NCI-H2227 (cell line): ENCODE data around the gene MYEF2.

Experiments
- DNase-seq: peaks from one replicate; lab custom pipeline; 2025; ENCODE audit not compliant: unreplicated experiment; lab: John Stamatoyannopoulos, UW

The MYEF2 gene

DNA sequence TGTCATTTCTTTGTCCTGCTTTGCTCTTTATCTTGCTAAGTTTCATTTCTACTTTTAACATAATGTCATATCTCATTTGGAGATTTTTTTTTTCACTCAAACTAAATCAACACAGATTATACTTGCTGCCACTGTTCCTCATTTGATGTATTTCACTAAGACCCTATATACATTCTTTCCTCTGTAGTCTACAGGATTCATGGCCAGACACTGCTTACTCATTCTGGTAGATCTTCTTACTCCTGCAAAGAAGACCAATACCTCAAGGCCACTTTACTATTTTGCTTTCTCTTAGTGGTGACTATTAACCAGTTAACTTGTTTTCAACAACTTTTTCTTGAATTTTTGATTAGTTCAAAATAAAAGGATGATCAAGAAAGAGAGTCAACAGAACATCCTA, 30.7 kb downstream of the MYEF2 start:
- no peak for DNase-seq

DNA sequence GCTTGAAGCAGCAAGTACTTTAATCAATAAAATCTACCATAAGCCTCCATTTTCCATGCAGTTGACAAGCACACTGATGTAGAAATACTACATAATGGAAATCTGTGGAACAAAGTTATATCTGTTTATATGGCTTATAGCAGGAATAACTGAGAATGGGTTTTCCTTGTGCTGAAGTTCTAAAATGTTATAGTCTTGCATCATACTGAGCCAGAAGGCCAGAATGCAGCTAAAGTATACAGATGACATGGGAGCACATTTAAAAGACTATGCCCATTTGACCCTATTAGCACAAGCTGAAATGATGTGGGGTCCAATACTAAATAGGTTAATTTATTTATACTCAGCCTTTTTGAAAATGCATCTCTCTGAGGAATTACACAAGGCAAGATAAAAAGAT, 32.2 kb downstream of the MYEF2 start:
- no peak for DNase-seq

DNA sequence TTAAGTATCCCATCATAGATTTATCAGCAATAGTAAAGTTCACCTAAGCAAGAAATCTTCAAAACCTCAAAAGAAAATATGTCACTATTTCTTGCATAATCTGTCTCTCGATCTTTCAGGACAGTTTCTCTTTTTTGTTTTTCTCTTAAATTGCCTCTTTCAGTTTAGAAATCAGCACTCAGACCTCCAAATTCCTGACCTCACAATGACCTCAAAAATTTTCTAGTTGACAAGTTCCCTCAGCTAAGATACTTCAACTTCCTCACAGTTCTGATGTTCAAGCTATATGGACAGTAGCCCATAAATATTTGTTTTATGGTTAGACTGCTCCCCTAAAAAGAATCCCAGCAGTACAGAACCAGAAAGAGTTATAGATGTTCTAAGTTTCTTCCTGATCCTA, 33.2 kb downstream of the MYEF2 start:
- DNase-seq: no peak

DNA sequence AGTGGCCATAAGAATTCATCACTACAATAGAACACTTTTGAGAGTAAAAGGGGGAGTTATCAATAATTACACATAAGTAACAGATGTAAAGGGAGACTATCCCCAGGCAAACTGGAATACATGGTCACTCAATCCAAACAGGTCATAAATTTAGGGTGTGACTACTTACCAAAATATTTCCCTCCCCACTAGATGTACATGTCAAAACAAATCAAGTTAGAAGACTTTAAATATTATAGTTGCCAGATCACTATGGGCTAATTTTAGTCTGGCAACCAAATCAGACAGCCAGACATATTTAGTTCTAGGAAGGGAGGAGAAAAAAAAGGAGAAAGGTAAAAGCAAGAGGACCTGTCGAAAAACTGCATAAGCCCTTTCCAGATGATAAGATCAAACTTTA, 34.2 kb downstream of the MYEF2 start:
- no peak for DNase-seq

DNA sequence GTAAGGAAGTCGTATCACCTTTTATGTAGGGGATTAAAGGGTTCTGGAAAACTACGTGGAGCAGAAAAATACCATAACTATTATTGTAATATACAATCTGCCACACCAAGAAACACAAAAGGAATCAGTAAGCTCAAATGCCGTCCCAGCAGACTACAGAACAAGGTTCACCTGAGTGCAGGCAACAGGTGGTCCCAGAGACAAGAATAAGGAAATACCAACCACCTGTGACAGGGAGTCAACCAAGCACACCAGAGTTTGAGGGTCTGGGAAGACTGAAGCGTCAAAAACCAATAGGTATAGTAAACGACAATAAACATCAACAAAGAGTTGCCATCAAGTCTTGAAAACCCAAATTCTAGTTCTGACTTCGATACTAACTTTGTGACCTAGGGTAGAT, 45.2 kb downstream of the MYEF2 start:
- no peak for DNase-seq

DNA sequence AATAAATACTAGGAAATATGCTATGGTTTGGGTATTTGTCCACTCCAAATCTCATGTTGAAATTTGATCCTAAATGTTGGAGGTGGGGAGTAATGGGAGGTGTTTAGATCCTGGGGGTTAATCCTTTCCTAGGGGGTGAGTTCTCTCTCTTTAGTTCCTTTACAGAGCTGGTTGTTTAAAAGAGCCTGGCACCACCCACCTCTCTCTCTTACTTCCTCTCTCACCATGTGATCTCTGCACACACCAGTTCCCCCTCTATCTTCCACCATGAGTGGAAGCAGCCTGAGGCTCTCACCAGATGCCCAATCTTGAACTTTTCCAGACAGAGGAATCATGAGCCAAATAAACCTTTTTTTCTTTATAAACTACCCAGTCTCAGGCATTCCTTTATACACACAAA, 46.8 kb downstream of the MYEF2 start:
- DNase-seq: no peak

DNA sequence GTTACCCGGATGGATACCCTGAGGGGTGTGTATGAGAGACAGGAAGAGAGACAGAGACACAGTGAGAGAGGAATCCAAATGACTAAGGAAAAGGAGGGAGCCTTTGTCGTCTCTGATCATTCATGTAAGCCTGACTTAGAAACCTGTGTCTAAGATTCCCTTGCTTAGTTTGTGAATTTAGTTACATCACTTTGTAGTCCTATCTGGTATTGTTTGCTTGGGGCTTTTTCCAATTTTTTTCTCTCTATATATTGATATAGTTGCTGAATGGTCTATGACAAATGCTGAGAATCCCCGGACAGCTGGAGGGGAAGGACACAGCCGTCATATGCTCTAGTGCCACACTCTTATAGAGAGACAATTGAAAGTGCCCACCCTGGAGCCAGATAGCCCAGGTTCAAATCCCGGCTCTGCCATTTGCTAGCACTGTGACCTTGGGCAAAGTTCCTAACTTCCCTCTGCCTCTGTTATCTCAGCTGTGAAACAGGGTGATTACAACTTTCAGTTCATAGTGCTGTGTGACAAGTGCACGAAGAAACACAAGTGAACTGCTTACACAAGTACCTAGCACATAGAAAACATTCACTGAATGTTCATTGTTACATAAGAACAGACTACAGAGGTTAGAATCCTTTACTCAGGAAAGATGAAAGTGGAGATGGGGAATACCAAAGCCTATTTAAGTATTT, 51.3 kb downstream of the MYEF2 start:
- no peak for DNase-seq

DNA sequence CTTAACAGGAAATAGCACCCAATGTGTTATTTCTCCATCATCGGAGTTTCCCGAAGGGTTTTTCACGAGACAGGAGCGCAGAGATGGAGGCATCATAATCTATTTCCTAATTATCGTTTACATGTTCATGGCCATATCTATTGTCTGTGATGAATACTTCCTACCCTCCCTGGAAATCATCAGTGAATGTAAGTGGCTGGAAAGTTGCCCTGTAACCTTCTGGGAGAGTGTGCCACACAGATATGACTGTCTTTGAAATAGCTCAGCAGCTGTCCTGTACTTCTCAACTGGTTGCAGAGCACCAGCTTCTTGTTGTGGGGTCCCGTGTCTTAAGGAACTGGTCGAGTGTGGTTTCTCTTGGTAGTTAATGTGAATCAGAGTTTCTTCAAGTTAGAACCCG, 56.2 kb downstream of the MYEF2 start:
- DNase-seq: no peak

DNA sequence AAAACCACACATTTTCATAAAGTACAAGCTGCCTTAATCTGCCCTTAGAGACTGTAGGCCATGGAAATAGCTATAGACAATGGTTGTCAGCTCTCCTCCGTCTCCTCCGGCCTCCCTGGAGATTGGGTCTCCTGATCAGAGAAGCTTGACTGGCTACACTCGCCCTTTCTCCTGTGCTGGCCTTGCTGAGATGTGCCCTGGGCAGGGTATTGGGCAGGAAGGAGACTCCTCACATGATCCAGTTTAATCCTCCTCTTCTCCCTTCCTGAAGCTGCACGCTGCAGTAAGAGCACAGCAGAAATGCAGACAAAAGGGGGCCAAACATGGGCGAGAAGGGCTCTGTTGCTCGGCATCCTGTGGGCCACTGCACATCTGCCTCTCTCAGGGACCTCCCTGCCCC, 57.4 kb downstream of the MYEF2 start, which contains the start of gene SLC24A5:
Gene SLC24A5, plus strand, starts transcription at position 246 of the 400 bp plus-strand sequence. Its CDS starts 55 bp downstream, at position 301.
- no peak for DNase-seq

DNA sequence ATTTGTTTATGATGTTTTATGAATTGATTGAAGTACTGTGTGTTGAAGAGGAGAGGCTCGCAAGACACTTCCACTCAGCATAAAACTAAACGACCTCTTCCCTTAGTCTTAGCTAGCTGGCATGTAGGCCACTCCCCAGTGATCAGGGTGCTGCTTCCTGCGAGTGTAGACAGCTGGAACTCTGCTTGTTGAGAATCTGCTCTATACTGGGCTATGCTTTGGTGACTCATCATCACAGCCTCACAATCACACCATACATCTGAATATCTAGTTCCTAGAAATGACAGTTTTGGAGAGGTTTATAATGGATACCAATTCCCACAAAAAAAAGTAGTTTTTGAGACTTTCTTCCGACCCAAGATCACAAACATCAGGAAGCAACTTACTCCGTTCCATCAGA, 58.8 kb downstream of the MYEF2 start:
- DNase-seq: no peak

DNA sequence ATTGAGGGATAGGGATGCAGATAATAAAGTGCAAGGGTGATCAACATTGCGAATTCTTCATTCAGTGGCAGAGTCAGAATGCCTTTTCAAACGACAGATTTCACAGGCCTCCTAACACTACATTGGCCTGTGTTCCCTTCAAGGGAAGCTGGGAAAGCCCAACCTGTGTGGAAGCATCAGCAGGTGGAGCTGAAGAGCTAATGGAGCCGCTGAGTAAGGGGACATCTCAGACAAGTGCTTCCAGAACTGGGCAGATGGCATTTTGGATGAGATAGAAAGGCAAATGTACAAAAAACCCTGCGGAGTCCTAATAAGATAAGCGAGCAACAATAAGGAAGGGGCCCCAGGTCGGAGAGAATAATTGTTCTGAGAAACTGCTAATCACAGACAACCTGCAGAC, 65.9 kb downstream of the MYEF2 start:
- DNase-seq: peak; percentile 54

DNA sequence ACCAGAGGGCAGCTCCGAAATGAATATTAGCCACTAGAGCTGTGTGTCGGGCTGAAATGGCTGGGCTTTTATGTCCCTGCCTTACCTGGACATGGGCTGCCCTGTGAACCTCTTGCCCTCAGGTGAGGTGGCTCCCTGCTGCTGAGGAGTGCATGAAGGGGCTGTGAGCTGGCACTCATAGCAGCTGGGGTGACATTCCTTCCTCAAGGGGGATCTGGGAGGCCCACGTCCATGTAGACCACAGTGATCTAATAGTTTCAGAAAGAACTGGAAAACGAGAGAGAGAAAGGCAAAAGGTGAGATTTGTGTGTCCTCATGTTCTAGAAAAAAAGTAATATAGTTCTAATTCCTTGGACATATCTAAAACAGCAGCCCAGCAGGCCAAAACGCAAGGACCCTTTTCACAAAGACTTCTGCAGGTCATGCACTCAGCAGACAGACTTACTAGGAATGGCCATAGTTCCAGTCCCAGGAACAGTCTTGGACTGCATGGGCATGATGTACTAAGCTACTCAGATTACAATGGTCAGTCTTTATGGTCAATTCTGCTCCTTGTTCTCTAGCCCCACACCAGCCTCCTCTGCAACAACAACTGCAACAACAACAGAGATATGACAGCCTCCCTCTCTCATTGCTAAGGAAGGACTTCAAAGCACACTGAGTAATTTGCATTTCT, 68.1 kb downstream of the MYEF2 start:
- no peak for DNase-seq

DNA sequence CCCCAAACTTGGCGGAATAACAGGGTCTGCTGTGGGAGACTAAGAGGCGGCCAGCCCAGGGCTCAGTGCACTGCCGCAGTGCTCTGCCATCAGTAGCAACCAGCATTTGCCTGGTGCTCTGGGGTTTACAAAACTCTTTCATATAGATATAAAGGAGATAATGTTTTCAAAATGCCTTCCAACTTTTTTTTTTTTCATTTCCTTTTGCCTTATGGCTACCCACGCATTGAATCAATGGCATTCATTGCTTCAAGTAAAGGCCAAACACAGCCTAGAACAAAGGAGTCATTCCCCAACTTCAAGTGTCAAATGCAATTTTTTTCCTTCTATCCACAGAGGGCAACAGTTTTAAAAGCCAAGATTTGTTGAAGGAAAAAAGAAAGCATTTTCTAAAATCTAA, 68.9 kb downstream of the MYEF2 start:
- no peak for DNase-seq

DNA sequence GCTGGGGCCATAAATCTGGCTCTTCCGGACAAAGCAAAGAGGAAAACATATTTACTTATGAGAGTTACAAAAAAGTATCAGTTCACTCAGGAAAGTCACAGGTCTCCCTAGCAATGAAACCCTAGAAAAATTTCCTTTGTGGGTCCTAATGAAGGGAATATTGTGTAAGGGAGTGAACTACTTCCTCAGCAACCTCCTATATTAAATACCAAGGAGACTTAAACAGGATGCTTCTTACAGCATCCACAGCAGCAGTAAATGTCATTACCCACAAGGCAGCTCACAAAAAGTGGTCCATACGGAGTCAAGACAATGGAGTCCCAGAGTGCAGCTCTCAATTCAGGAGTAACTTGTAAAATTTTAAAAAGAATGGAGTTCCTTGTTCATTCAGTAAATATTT, 72.2 kb downstream of the MYEF2 start:
- no peak for DNase-seq

DNA sequence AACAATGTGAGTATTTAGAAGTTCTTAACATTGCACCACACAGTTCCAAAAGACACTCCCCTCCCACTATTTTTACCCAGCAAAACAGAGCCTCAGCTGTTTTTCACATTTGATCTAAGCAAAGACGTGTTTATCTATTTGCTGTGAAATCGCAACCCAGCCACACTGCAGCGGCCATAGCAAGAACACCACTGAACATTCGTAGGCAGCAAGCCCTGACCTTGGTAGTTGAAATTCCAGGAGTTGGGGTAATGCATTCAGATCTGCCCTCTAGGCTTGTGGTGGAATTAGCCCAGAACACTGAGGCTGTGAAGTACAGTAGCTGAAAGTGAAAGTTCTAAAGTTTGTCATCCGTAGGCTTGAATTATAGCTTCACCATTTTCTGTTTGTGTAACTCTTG, 74.4 kb downstream of the MYEF2 start:
- DNase-seq: no peak

DNA sequence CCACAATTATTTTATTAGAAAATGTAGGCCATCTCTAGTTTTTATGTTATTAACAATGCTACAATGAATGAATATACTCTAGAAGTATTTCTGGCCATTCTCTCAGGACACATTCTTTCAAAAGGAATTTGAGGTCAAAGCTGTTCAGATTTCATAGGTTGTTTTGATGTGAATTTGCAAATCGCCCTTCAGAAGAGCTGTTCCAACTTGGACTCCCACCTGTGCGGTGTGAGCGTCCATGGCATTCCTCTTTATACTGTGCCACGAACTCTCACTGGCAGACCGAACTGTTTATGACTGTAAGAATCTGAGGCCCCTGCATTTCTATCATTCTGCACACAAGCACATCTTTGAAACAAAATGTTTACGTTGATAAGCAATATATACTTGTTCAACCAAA, 75.9 kb downstream of the MYEF2 start:
- DNase-seq: no peak

DNA sequence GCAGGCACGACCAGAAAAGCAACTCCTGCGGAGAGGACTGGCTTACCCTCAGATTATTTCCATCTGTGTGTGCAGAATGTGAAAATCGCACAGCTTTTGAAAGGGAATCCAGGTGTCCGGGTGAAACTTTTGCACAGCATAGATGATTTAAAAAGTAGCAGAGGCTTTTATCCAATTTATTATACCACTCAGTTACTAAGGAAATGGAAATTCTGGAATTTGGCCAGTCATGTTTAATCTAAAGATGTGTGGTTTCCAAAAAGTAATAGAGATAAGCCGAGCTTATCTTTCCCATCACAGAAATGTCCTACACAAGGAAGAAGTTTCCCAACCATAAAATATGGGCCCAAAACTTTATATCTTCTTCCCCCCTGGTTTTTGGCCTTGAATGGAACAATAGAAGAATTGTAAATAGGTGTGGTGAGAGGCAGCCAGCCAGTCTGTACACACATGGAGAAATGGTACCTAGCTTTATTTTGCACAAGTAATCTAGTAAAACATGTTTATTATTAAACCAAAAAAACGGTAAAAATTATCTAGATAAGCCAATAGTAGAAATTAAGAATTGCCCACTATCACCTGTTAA, 76.6 kb downstream of the MYEF2 start:
- DNase-seq: no peak

DNA sequence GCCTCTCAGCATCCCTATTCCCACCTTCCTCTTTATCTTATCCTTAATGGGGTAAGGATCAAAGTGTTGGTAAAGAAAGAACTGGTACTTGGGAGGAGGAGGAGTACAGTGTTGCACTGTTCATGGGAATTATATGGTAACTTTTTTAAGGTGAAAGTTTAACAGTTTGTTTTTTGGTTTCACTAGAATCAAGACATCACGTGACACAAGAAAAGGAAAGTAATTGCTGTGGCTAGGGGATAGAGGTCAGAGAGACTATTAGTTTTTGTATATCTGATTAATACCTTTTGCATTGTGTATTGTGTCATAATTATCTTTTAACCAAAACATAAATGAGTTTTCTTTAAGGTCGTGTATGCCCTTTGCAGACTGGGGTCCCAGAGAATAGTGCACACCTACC, 80.8 kb downstream of the MYEF2 start:
- no peak for DNase-seq

DNA sequence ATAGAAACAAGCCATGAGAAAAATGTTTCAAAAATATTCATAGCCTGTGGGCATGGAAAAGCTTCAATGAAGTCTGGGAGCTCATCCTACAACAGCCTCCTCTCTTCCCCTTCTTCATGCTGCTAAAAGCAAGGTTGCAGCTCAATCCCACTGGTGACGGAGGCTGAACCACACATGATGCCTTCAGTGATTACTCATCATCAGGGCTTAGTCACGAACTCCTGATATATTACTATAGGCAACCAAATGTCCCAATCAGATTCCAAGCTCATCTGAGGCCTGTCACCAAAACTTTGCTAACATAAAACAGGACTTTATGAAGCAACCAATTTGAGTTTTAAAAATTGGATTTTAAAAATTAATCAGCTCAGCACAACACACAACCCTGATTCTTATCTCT, 81.3 kb downstream of the MYEF2 start:
- no peak for DNase-seq

DNA sequence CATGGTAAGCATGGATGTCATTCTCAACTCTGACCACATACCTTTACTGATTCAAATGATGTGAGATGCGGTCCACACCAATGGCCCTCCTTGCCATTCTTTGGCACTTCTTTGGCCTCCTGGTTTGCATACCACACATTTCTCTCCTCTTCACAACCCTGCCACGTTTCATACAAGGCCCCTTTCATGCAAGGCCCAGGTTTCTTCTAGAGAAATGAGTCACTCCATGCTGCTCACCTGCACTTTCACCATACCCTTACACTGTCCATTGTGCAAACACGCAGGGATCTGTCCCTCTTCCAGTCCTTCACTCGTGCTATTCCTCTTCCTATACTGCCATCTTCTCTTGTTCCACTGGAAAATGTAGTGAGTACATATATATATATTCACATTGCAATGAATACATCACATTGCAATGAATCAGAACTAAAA, 81.7 kb downstream of the MYEF2 start:
- no peak for DNase-seq

DNA sequence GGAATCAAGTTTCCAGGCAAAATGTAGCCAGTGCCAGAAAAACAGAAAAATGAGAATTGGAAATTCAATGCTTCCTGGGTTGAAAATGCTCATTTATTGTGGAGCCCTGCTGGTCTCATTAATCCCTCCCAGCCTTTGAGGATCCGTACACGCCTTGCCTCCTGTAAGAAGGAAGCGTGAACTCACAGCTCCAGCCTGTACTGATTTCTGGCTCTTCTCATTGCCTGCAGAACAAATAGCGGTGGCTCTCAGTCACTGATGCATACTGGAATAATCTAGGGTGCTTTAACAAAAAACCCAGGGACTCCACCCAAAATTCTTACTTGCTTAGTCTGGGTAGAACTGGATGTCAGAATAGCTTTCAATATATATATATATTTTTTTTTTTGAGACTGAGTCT, 86.6 kb downstream of the MYEF2 start:
- no peak for DNase-seq

DNA sequence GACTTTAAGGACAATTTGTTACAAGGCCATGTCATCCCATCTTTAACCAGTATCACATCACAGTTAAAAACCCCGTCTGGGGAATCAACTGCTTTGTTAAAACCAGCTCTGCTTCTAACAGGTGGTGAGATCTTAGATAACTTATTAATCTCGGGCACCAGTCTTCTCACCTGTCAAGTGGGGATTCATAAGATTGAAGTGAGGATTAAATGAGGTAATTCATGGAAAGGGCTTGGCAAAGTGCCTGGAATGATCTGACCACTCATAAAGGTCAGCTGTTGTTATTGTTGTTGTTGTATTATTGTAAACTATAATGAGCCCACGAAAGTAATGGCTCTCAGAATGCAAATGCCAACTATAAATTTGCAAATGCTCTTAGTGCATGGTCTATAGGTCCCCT, 87.4 kb downstream of the MYEF2 start:
- DNase-seq: peak; percentile 7

DNA sequence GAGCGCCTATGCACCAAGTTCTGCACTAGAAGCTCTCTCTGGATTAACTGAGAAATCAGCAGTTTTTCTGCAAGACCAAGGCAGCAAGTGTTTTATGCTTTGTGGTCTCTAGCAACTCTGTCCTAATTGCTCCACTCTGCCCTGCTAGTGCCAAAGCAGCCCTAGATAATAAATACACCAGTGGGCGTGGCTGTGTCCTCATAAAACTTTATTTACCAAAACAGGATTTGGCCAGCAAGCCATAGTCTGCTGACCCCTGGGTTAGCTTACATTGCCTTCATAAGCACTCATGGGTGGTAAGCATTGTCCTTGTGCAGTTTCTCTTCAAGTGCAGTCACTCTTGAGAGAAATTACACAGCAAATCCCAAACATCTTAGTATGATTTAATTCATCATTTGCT, 88.0 kb downstream of the MYEF2 start:
- peak; percentile 11 for DNase-seq
